HG02763 (cell line): ENCODE data around the gene TMOD3.
"Not testable (repeated sequence)": the region's sequence is repeated elsewhere in the genome, so short reads cannot be mapped to it uniquely, and the experiment has no call there.

Experiments
- ATAC-seq: cut with Tn5 transposase; IDR thresholded peaks from one replicate; pipeline ENCODE4 v1.9.1; 2021; ENCODE audit warnings: mild to moderate bottlenecking, moderate library complexity; ENCODE audit not compliant: unreplicated experiment

The TMOD3 gene

DNA sequence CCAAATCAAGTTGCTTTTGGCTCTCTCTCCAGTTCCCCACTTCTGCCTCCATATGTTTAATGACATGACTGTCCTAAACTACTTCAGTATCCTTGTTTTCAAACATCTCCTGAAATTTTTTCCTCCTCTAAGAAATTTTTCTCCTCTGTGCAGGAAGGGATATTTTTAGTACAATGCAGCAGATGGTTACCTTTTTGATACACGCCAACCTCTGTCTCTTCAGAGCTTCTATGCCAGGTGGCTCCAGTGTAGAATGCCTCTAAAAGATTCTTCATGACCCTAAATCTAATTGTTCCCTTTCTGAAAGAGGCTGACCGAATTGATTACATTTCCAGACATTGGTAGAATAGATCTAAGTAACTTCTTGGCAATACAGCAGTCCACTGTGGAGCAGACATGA is 33.7 kb downstream of the TMOD3 start:
- ATAC-seq, result no peak

DNA sequence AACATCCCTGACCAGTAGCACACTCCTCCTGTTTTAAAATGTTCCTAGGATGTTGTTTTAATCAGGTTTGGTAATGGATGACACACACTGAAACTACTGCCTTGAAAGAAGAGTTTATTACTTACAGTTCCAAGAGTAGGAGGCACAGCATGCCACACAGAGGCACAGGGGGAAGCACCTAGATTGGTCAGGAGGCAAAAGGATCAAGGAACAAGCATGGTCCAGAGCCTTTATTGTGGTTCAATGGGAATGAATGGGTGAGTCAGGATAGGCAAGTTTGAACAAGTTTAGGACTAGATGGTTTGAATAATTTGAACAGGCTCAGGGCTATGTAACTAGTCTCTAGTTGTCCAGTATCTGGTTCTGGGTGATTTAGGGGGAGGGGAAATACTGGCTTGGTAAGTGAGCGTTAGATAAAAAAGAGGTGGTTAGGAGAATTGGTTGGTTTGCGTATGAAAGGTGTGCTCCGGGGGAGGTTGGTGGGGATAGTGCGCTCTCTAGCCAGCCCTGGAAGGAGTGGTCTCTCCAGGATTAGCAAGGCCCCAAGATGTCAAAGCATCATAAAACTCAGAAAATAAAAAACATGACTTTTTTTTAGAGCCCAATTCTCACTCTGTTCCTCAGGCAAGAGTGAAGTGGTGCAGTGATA is 35.1 kb downstream of the TMOD3 start:
- no peak for ATAC-seq

DNA sequence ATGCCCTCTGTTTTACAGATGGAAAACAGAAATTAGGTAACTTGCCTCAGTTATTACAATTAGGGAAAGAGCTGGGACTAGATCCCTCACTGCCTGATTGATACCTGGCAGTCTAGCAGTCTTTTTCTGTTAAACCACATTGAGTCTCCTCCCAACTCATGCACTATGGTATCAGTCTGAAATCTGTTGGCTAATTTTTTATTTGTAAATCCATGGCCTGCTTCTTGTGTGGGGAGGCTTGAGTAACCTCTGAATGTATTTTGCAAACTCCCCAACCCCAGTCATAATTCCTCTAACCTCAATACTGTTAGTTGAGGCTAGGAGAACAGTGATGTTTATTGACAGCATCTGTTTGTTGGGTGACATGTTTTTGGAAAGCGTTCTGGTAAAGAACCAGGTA is 35.9 kb downstream of the TMOD3 start:
- no peak for ATAC-seq

DNA sequence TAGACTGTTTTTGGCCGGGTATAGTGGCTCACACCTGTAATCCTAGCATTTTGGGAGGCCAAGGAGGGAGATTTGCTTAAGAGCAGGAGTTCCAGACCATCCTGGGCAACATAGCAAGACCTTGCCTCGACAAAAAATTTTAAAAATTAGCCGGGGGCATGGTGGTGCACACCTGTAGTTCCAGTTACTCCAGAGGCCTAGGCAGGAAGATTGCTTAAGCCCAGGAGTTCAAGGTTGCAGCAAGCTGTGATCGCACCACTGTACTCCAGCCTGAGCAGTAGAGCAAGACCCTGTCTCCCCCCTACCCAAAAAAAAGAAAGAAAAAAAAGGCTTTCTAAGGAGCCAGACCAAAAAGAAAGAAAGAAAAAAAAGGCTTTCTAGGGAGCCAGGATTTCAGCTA is 36.7 kb downstream of the TMOD3 start:
- ATAC-seq, result no peak

DNA sequence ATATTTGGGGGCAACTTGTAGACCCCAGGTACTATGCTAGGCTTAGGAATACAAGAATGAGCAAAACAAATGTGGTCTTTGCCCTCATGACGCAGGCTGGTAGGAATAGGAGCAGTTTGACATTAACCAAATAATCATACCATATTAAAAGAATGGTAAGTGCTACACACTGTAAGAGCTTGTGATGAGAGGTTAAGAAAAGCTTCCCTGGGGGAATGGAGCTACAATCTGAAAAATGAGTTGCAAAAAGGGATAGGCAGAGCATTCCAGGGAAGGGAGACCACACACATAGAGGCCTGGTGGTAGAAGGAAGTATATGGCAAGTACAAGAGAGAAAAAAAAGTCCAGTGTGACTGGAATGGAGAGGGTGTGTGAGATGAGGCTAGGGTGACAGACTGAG is 37.3 kb downstream of the TMOD3 start:
- no peak for ATAC-seq

DNA sequence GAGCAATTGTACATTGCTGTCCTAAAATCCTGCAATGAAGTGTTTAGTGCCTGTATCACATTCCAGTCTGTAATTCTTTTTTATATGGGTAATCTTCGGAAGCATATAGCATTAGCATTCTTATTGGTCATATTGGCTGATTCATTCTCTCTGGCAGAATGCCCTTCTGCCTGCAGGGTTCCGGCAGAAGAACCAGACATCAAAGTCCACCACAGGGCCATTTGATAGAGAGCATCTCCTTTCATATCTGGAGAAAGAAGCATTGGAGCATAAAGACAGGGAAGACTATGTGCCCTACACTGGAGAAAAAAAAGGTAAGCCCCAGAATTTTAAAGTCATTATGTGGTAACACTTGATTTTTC is 39.6 kb downstream of the TMOD3 start:
- ATAC-seq, result no peak

DNA sequence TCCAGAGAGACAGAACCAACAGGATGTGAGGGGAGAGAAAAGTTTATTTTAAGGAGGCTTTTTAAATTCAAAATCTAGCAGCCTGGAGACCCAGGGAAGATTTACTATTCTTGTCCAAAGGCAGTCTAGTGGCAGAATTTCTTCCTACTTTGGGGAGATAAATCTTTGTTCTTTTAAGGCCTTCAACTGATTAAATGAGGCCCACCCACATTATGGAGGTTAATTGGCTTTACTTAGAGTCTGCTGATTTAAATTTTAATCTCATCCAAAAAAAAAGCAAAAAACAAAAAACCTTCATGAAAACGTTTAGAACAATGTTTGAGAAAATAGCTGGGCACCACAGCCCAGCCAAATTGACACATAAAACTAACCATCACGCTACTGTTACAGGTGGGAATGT is 41.3 kb downstream of the TMOD3 start:
- ATAC-seq, result no peak

DNA sequence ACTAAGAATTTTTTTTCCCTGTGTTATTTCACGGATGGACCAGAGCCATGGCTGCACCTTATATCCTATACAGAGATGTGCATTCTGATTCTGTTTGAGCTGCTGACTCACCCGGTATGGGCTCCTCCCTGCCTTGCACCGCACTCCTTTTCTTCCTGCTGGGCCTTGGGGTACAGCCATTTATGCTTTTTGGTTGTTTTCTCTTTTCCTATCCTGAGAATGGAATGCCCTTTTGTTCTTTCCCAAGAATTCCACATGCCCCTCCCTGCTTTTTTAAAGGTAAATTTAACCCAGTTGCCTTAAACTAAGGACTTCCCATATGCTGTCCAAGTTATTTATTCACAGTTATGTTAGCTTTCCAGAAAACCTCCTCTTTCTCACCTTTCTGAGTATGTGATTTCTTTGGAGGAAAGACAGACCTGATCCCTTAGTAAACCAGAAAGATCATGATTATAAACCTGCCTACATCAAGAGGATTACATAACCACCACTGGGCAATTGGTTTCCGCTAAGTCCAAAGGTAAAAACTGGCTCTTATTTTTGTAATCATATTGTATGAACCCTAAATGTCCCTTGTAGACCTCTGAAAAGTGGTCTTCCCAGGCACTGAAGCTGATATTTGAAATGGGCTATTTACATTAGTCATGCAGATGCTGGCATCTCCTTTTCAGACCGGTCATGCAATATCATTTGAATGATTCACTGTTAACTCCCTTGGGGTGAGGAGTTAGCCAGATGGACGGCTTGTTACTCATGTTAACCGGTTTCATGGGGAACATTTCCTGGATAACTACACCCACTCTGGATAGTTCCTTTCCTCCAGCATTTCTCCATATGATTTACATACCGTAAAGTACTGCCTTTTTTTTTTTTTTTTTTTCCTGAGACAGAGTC is 45.5 kb downstream of the TMOD3 start:
- no peak for ATAC-seq

DNA sequence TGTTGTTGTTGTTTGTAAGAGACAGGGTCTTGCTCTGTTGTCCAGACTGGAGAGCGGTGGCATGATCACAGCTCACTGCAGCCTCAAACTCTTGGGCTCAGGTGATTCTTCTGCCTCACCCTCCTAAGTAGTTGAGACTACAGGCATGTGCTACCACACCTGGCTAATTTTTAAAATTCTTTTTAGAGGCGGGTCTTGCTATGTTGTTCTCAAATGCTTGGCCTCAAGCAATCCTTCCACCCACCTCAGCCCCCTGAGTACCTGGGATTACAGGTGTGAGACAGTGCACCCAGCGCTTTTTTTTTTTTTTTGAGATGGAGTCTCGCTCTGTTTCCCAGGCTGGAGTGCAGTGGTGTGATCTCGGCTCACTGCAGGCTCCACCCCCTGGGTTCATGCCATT is 46.7 kb downstream of the TMOD3 start:
- no peak for ATAC-seq

DNA sequence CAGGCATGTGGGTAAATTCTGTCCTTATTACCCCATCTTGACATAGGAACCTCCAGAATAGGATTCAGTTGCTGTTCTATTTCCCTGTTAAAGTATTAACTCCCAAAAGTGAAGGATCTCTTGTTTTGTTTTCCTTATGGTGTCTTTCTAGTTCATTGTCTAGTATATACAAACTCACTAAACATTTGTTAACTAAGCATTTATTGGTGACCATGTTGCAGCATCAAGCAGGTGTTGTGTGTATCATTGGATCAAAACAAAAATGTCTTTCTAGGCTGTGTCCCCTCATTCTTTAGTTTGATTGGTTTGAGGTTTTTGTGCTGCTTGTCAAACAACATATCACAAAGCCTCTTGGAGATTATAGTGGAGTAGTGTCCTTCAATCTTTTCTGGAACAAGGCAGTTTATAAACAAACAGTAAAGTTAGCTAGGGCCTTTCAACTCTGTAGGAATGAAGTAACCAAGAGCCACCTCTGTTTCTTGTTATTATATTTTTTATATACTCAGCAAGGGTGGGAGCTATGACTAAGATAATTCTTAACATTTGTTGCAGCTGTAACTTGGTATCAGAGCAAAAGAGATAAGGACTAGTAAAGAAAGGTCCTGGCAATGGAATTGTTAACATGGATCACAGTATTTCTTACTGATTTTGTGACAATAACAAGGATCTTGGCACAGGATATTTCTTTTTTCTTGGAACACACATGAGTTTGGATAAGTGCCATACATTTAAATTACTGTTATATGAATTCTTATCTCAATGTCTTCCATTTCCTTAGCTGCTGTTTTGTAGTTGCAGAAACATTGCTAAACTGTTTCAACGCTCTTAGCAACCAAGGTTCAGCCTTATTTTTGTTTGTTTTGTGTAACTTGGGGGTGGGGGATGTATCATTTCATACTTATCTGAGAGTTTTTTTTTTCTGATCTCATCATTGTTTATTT is 49.3 kb downstream of the TMOD3 start:
- ATAC-seq, result no peak

DNA sequence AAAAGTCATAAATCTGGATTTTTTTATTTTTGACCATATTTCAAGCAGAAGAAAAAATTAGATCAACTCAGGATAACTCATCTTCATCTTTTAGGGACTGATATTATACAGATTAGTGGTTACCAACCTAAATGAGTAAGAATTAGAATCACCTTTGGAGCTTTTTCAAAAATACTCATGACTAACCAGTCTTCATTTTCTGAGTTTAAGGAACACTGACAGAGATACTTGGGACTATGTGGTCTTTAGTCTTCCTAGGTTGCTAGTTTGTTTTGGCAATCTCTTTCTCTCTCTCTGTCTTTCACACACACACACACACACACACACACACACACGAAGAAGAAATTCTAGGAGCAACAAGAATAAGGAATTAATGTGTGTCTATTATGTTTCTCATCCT is 50.1 kb downstream of the TMOD3 start:
- ATAC-seq, result no peak

DNA sequence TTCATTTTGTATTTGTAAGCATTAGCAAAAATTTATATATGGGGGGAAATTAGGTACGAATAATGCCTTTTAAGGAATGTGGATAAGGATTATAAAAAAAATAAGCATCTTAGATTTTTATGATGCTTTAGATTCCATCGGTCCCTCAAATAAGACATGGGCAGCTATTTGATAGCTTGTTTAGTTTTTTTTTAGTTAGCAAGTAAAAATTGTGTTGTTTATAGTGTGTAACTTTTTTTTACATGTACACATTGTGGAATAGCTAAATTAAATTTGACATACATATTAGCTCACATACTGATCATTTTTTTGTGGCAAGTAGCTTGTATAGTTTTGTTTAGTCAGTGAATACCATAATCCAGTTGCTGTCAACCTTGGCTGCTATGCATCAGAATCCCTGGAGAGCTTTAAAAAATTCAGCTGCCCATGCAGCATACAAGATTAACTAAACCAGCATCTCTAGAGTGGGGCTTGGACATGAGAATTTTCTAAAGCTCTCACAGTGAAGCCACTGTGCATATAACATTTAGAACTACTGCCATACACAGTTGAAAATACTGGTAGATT is 53.9 kb downstream of the TMOD3 start:
- no peak for ATAC-seq

DNA sequence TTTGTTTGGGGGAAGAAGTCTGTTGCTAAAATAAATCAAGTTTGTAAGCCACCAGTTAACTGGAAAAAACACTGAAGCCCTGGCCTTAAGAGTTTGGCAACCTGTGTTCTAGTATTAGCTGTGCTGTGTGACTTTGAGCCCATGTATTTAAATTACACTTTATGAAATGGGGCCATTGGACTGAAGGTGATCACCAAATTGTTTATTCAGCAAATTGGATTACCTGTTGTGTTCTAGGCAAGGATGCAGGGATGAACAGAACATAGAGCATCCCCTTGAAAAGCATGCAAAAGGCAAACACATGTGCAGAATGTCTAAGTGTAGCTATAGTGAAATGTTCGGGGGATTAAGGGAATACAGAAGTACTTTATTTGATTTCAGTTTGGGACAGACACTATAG is 54.6 kb downstream of the TMOD3 start:
- no peak for ATAC-seq

DNA sequence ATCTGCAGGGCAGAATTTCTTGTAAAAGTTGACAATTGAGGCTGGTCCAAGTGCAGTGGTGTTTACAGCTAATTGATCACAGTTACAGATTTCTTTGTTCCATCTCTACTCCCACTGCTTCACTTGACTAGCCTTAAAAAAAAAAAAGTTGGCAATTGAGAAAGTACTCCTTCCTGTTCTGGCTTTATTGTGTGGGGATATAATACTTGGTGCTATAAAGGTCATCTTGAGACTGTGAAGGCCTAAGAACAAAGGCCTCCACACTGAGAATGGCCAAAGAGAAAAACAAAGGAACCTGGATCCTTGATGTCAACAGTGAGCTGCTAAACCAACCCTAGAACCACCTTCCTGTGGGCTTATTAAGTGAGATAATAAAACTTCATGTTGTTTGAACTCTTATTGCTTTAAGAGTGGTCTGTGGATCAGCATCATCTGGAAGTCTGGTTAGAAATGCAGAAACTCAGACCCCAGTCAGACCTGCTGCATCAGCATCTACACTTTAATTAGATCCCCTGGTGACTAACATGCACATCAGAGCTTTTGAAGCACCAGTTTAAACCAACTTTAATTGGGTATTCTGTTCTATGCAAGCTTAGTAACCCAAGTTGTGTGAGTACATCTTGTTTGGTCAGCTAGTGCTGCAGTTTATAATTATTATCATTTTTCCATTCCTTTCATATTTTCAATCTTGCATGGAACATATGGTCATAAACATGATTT is 55.2 kb downstream of the TMOD3 start:
- no peak for ATAC-seq

DNA sequence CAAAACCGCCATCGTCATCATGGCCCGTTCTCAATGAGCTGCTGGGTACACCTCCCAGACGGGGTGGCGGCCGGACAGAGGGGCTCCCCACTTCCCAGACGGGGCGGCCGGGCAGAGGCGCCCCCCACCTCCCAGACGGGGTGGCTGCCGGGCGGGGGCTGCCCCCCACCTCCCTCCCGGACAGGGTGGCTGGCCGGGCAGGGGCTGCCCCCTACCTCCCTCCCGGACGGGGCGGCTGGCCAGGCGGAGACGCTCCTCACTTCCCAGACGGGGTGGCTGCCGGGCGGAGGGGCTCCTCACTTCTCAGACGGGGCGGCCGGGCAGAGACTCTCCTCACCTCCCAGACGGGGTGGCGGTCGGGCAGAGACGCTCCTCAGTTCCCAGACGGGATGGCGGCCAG is 56.3 kb downstream of the TMOD3 start:
- not testable (repeated sequence) for ATAC-seq

DNA sequence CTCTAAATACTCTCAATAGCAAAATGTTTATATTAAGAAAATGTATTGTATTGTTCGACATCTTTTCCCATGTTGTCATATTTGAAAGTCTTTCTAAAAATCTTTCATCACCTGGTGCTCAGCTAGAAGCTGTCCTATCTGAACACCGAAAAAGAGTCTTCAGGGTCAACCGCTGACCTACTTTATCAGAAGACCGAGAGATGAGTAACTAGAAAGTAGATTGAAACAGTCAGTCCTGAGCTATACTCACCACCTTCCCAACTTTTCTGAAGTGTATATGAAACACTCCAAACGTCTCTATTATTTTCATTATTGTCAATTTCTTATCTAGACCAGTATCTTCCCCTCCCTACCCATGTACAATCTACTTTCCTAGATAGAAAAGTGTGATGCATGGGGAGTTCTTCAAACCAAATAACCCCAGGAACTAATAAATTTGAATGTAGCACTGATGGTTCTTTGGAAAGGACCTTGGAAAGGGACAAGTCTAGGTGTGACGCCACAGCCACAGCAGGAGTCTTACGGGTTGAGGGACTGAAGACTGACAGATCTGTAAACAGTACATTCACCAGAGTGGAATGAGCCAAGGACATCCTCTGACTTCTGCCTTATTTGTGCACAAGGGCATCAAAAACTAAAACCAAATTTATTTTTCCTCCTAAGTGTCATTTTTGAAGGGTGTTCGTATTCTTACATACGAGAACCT is 58.6 kb downstream of the TMOD3 start:
- ATAC-seq, result no peak

DNA sequence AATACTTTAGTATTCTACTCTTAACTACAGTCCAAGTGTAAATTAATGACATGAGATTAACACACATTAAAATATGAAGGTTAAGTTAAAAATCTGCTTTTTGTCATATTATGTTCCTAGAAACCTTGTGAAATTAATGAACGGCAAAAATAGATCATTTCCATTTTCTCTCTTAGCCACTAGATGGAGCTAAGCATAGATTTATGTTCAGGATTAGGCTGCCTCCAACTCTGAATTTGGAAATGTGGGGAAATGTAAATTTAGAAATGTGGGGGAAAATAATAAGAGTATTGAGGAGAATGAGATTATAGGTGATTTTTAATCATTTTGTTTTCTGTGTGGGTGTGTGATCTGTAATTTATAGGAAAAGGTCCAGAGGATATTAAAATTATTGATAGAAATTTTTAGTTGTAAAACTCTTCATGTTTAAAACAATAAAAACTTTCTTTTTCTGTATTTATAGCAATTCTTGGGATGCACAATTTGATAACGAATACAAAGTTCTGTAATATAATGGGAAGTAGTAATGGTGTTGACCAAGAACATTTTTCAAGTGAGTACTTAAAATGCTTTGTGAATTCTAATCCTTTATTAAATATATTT is 59.2 kb downstream of the TMOD3 start:
- no peak for ATAC-seq

DNA sequence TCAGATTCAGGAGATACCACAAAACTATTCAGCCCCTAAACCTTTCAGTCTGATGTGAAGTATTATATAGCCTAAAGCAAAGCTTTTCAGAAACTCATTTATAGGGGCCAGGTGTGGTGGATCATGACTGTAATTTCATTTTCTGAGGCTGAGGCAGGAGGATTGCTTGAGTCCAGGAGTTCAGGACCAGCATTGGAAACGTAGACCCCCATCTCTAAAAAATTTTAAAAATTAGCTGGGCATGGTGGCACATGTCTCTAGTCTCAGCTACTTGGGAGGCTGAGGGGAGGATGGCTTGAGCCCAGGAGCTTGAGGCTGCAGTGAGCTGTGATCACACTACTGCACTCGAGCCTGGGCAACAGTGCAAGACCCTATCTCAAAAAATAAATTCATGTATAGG is 60.0 kb downstream of the TMOD3 start:
- no peak for ATAC-seq

DNA sequence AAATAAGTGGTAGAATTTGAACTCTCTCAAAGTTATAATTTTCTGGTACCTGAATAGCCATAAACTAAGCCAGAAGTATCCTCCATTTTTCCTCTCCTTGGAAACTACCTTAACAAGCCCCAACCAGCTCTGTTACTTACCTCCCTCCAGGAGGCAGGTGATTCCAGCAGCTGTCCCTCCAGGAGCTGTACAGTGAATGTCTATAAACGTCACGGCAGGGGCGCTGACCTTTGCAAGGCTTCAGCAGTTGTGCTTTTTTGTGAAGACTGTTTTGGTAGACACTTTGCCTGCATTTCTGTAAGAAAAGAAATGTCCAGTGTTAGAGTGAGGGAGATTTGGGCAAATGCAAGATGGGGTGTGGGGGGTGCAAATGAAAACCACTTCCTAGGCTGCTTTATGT is 75.0 kb downstream of the TMOD3 start:
- no peak for ATAC-seq

DNA sequence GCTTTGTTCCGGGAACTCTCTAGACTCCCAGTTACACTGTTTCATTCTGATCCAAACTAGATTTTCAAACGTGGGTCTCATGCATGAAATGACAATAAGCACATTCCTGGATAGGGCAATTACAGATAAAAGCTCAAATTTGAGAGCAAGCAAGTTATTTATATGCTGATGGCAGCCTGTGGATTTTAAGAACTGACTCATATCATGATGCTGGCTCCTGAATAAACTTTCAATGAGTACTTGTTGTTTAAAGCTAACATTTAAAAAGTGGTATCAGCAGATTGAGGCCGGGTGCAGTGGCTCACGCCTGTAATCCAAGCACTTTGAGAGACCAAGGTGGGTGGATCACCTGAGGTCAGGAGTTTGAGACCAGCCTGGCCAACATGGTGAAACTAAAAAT is 75.5 kb downstream of the TMOD3 start:
- ATAC-seq, result no peak
